Uterus (tissue), 4 donors: ENCODE measurements around the gene TNP2. TPM values are rescaled to one million over a fixed set of nuclear protein-coding genes. Genes with fewer than 3 reads are reported as not detected.

Source experiments
- DNase-seq, 2 donors: peaks; one replicate each; pipeline ENCODE4 v3.0.0-alpha.2; 2019 to 2020
- H3K27ac ChIP-seq, 2 donors: fragments of 200-600 bp; sonication (generic); 1 replicate in 1 of 2; 2 replicates in 1 of 2; pipeline ENCODE4 v1.5.1; 2016 to 2018
- H3K27me3 ChIP-seq, 2 donors: fragments of 200-600 bp; sonication (generic); one replicate each; pipeline ENCODE4 v1.5.1; 2018 to 2019; ENCODE audit warnings: control low read depth in 1 of 2
- H3K36me3 ChIP-seq, 2 donors: fragments of 200-600 bp; sonication (generic); one replicate each; pipeline ENCODE4 v1.5.1; 2019; ENCODE audit warnings: control low read depth in 1 of 2
- H3K4me1 ChIP-seq, 2 donors: fragments of 200-600 bp; sonication (generic); one replicate each; pipeline ENCODE4 v1.5.1; 2018 to 2019; ENCODE audit warnings: control low read depth in 1 of 2
- H3K4me3 ChIP-seq, 2 donors: fragments of 200-600 bp; sonication (generic); 1 replicate in 1 of 2; 2 replicates in 1 of 2; pipeline ENCODE4 v1.5.1; 2018 to 2019; ENCODE audit warnings: mild to moderate bottlenecking in 1 of 2
- H3K9me3 ChIP-seq, 2 donors: fragments of 200-600 bp; sonication (generic); one replicate each; pipeline ENCODE4 v1.5.1; 2019; ENCODE audit warnings: control low read depth in 1 of 2
- CTCF ChIP-seq, 4 experiments: fragments of 200-600 bp in 2 of 4; fragments of 450-650 bp in 2 of 4; sonication (generic) in 2 of 4; IDR thresholded peaks; one replicate each; pipeline ENCODE4 v1.5.1; 2016 to 2019; ENCODE audit warnings: antibody characterized with exemption in 4 of 4, mild to moderate bottlenecking in 2 of 4, moderate library complexity in 1 of 4
- POLR2A ChIP-seq, 2 donors: fragments of 450-650 bp; IDR thresholded peaks; one replicate each; pipeline ENCODE4 v1.6.1; 2016; ENCODE audit warnings: antibody characterized with exemption in 2 of 2, mild to moderate bottlenecking in 1 of 2, moderate library complexity in 1 of 2
- intact Hi-C: fragments of 100-400 bp; cut with DNase I; formaldehyde crosslinking; loops from one replicate; pipeline ENCODE4 v1.15.1; 2023; ENCODE audit warnings: low total_unique reads
- total RNA-seq, 4 donors: library from RNA; depleted of rRNA in 3 of 4; stranded (reverse); fragments of >200 nt in 3 of 4; gene quantifications; one replicate each; pipeline versions ENCODE4 v1.1.0 to v1.2.4, GENCODE V29; 2014 to 2023
- donor health status: DM: yes; HTN: yes; CAD: no.

Gene TNP2
- total RNA-seq, 4 donors from 2014 or later: not detected

- no peak overlapping the region for H3K4me3 ChIP-seq
- no peak overlapping the region for H3K27ac ChIP-seq
- H3K27me3 ChIP-seq: no peaks in the 10 kb centered on the region
- DNase-seq: no peak
- no peaks in the 10 kb centered on the region for H3K4me1 ChIP-seq
- no peaks in the 10 kb centered on the region for H3K9me3 ChIP-seq
- intact Hi-C loops: no loop called here
- no peaks in the 10 kb centered on the region for H3K36me3 ChIP-seq
- TF ChIP-seq POLR2A (IDR thresholded peaks at IDR 0.05) (no peak), CTCF (IDR thresholded peaks at IDR 0.05) (no peak)
Measured at GRCh38 chr16:11289202-11289601, 20.1 kb upstream of the TNP2 start.

GRCh38 chr16:11285842-11286241 is 16.7 kb upstream of the TNP2 start:
- DNase-seq: no peak
- Histone ChIP-seq H3K27me3 (no peaks in the 10 kb centered on the region), H3K4me1 (no peaks in the 10 kb centered on the region), H3K4me3 (no peak overlapping the region), H3K36me3 (no peaks in the 10 kb centered on the region), H3K27ac (no peak overlapping the region), H3K9me3 (no peaks in the 10 kb centered on the region)
- intact Hi-C loops: no loop called here
- TF ChIP-seq POLR2A (IDR thresholded peaks at IDR 0.05) (no peak), CTCF (IDR thresholded peaks at IDR 0.05) (no peak)

GRCh38 chr16:11283820-11284248 is 14.7 kb upstream of the TNP2 start:
- TF ChIP-seq CTCF (IDR thresholded peaks at IDR 0.05) (no peak), POLR2A (IDR thresholded peaks at IDR 0.05) (no peak)
- DNase-seq: no peak
- no peak overlapping the region for H3K4me3 ChIP-seq
- H3K9me3 ChIP-seq: no peaks in the 10 kb centered on the region
- intact Hi-C loops: no loop called here
- H3K4me1 ChIP-seq: no peaks in the 10 kb centered on the region
- H3K27ac ChIP-seq: no peak overlapping the region
- no peaks in the 10 kb centered on the region for H3K27me3 ChIP-seq
- no peaks in the 10 kb centered on the region for H3K36me3 ChIP-seq

GRCh38 chr16:11280616-11281522 is 11.7 kb upstream of the TNP2 start, which contains the start of gene PRM1:
TSS of gene PRM1 (minus strand) at chr16:11281330. CDS start at chr16:11281238, 92 bp downstream.
- Histone ChIP-seq H3K36me3 (no peaks in the 10 kb centered on the region), H3K27me3 (no peaks in the 10 kb centered on the region), H3K4me3 (no peak within 1 kb of the TSS), H3K4me1 (no peaks in the 10 kb centered on the region), H3K9me3 (no peaks in the 10 kb centered on the region), H3K27ac (no peak within 1 kb of the TSS)
- intact Hi-C loops: no loop called here
- TF ChIP-seq CTCF (IDR thresholded peaks at IDR 0.05) (no peak), POLR2A (IDR thresholded peaks at IDR 0.05) (no peak)
- no peak for DNase-seq
